HG03280 (cell line): ENCODE data around the gene CALR3.
"Not testable (repeated sequence)": the region's sequence is repeated elsewhere in the genome, so short reads cannot be mapped to it uniquely, and the experiment has no call there.

Source experiments
- ATAC-seq: cut with Tn5 transposase; IDR thresholded peaks from one replicate; pipeline ENCODE4 v1.9.1; 2021; ENCODE audit warnings: mild to moderate bottlenecking, moderate library complexity; ENCODE audit not compliant: unreplicated experiment

The CALR3 gene

GRCh38 chr19:16524991-16525734, 29.2 kb upstream of the CALR3 start:
- no peak for ATAC-seq

GRCh38 chr19:16522559-16523377, 26.8 kb upstream of the CALR3 start:
- ATAC-seq: no peak

- ATAC-seq: no peak
Observed at GRCh38 chr19:16521715-16522289, 25.8 kb upstream of the CALR3 start.

GRCh38 chr19:16520986-16521624, 25.1 kb upstream of the CALR3 start:
- ATAC-seq: no peak

DNA sequence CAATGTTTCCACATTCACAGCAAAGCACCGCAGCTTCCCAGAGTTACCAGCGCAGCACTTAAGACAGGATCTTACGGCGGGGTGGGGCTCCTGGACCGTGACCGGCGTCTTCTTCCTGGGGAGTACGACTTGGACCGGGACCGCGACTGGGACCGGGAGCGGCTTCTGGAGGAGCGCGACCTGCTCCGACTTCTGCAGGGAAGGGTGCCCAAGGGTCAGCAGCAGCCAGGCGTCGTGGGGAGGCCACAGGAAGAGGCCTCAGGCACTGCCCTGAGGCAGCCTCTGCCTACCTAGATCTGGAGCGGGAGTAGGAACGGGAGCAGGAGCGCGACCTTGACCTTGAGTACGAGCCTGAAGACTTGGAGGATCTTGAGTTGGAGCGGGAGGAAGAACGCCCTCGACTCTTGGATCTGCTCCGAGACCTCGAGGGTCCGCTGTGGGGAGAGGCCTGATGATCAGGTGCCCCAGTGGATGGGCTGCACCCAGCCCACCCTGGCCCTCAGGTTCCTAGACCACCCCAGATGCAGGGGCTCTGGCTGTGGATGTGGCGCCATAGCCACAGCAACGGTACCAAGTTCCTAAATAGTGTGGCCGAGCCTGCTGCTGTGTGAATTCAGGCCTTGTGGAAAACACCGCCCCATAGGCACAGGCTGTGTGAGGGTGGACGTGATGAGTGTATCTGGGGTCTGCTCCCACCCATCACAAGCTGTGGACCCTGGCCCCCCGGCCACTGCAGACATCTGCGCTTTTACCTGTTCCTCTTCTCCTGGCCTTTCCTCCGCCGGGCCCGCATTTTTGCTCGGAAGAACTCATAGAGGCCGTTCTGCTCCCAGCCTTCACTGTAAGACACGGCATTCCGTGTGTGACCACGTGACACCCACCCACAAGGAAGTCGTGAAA, 24.4 kb upstream of the CALR3 start:
- ATAC-seq: no peak

GRCh38 chr19:16519230-16519687, 23.3 kb upstream of the CALR3 start:
- ATAC-seq: no peak

GRCh38 chr19:16518483-16519229, 22.7 kb upstream of the CALR3 start:
- ATAC-seq: no peak

DNA sequence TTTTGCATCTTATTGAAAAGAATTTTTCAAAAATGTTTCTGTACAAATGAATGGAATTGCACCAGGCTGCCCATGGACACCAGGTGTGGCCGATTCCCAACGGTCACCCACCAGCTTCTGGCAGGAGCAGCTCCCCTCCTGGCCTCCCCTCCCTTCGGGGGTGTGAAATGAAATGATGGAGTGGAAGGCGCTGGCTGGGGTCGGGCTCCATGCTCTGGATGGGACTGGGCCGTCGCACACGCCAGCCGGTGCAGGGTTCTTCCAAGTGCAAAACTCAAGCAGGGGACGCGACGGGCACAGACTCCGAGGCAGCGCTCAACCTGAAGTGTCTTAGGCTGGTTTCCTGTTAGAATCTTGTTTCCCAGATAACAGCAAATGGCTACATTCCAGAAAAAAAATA, 22.1 kb upstream of the CALR3 start:
- ATAC-seq: no peak

GRCh38 chr19:16516923-16517610, 21.1 kb upstream of the CALR3 start:
- ATAC-seq: no peak

DNA sequence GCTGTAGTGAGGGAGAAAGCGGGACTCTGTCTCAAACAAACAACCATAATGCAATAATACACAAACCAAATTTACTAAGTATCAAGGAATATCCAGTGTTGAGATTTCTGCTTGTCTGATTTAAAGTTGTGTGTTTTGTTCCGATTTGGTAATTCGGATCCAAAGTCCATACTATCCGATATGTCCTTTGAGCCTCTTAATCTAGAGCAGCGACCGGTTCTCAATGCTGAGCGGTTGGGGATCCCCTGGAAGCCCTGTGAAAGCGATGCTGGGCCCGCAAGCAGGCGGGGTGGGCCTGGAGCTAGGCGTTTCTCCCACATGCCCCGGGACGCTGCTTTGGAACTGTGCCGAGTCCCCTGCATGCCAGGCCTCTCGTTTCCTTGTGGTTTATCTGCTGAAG, 20.4 kb upstream of the CALR3 start:
- ATAC-seq: no peak

- no peak for ATAC-seq
Observed at GRCh38 chr19:16514383-16515019, 18.5 kb upstream of the CALR3 start.

DNA sequence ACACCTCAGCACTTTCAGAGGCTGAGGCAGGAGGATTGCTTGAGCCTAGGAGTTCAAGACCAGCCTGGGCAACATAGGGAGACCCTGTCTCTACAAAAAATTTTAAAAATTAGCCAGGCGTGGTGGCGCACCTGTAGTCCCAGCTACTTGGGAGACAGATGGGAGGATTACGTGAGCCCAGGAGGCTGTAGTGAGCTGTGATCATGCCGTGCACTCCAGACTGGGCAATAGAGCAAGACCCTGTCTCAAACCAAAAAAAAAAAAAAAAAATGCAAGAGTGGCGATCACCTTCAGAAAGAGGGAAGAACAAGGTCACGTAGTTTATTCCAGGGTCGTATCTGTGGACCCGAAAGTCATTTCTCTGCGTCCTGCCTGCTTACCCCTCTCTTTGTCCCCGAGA, 16.6 kb upstream of the CALR3 start:
- ATAC-seq: not testable (repeated sequence)

- ATAC-seq: no peak
Observed at GRCh38 chr19:16509141-16510061, 13.4 kb upstream of the CALR3 start.

GRCh38 chr19:16508546-16508945, 12.6 kb upstream of the CALR3 start:
- no peak for ATAC-seq

DNA sequence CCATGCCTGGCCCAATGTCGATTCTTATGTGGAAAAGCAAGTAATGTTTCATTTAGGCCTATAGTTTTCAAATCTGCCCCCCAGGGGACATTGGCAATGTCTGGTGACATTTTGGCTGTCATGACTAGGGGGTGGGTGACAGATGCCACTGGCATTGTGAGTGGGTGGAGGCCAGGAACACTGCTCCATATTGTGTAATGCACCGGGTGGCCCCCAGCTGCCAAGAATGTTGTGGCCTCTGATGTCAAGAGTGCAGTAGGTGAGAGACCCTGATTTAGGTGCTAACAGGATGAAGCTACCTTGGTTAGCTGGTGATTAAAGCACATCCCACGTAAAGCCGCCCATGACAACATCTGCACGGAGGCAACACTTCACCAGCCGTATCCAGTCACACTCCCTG, 11.0 kb upstream of the CALR3 start:
- no peak for ATAC-seq

DNA sequence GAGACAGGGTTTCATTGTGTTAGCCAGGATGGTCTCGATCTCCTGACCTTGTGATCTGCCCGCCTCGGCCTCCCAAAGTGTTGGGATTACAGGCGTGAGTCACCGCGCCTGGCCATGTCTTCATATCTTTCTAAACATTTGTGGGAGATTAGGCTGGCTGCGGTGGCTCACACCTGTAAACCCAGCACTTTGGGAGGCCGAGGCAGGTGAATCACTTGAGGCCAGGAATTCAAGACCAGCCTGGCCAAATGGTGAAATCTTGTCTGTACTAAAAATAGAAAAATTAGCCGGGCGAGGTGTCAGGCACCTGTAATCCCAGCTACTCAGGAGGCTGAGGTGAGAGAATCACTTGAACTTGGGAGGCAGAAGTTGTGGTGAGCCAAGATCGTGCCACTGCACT, 10.2 kb upstream of the CALR3 start:
- not testable (repeated sequence) for ATAC-seq

GRCh38 chr19:16504271-16504670, 8.3 kb upstream of the CALR3 start:
- no peak for ATAC-seq
